Loucy (cell line): Measurements from ENCODE around the gene DNAH8.

Source experiments
- EZH2phosphoT487 ChIP-seq: fragments of 200-600 bp; IDR thresholded peaks from 2 replicates; pipeline ENCODE4 v1.6.1; 2018; ENCODE audit warnings: antibody characterized with exemption, mild to moderate bottlenecking, moderate library complexity, borderline replicate concordance
- TF ChIP-seq, protein P1 (sequence below): fragments of 200-600 bp; sonication (generic); conservative IDR thresholded peaks from 2 replicates; pipeline ENCODE4 v1.5.1; 2014; ENCODE audit warnings: mild to moderate bottlenecking, antibody characterized with exemption, low read length

DNA sequence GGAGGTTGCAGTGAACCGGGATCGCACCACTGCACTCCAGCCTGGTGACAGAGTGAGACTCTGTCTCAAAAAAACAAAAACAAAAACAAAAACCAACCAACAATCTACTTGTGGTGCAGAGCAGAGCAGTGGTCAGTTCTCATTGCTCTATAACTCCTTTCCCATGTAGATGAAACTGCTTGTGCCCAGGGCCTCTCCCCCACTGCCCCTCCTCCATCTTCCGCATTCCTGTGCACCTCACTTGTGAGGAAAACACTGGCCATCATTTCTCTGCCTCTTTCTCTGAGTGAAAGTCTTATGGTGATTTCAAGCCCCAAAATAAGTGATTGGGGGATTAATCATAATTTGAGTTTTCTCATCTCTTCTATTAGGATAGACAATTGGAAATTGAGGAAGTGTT lies 269.6 kb downstream of the DNAH8 start:
- TF ChIP-seq, protein P1, sequence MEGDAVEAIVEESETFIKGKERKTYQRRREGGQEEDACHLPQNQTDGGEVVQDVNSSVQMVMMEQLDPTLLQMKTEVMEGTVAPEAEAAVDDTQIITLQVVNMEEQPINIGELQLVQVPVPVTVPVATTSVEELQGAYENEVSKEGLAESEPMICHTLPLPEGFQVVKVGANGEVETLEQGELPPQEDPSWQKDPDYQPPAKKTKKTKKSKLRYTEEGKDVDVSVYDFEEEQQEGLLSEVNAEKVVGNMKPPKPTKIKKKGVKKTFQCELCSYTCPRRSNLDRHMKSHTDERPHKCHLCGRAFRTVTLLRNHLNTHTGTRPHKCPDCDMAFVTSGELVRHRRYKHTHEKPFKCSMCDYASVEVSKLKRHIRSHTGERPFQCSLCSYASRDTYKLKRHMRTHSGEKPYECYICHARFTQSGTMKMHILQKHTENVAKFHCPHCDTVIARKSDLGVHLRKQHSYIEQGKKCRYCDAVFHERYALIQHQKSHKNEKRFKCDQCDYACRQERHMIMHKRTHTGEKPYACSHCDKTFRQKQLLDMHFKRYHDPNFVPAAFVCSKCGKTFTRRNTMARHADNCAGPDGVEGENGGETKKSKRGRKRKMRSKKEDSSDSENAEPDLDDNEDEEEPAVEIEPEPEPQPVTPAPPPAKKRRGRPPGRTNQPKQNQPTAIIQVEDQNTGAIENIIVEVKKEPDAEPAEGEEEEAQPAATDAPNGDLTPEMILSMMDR: no peak
- no peak for TF ChIP-seq EZH2phosphoT487
